Measurements from ENCODE around the gene ATP6V0C. TPM values are rescaled to one million over a fixed set of nuclear protein-coding genes. Genes with fewer than 3 reads are reported as not detected.

Gene ATP6V0C
- total and polyA plus RNA-seq, 2 experiments from 2014 or later: 81.4 to 375 TPM

DNA sequence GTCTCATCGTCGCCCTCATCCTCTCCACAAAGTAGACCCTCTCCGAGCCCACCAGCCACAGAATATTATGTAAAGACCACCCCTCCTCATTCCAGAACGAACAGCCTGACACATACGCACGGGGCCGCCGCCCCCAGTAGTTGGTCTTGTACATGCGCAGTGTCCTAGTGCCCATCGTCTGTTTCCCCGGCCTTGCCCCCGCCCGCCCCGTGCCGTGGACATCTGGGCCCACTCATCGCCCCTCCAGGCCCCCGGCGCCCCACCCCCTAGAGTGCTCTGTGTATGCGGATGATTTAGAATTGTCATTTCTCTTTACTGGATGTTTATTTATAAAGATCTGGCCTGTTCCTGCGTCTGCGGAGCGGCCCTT, 5.9 kb downstream of the ATP6V0C start:
- H3K4me1 ChIP-seq (ENCODE audit: insufficient read depth): peaks cover 46% of the 10 kb centered on the region
- TF ChIP-seq EZH2 (IDR thresholded peaks at IDR 0.05; ENCODE audit: borderline replicate concordance): no peak
- no peak for TF ChIP-seq EZH2phosphoT487 (IDR thresholded peaks at IDR 0.05; ENCODE audit: low read depth, severe bottlenecking, unreplicated experiment)
- no peak for DNase-seq (ENCODE audit: low spot score)
- peak overlapping the region; percentile 59 for H3K27ac ChIP-seq
- H3K4me2 ChIP-seq: peak overlapping the region; percentile 95
- H3K36me3 ChIP-seq (replicated peaks; ENCODE audit: insufficient read depth, low read depth): no peaks in the 10 kb centered on the region
- H4K20me1 ChIP-seq (ENCODE audit: insufficient read depth, poor library complexity, severe bottlenecking): peaks cover 58% of the 10 kb centered on the region
- 61% methylated on average over 22 of the region's 22 CpGs for WGBS (ENCODE audit: low lambda C conversion rate, missing lambda C conversion rate)
- H3K9me3 ChIP-seq (ENCODE audit: low read depth): no peaks in the 10 kb centered on the region
- H2AFZ ChIP-seq: no peak overlapping the region
- H3K9me2 ChIP-seq (replicated peaks; ENCODE audit: insufficient read depth): no peaks in the 10 kb centered on the region
- no peak overlapping the region for H3K4me3 ChIP-seq
- peaks cover 83% of the 10 kb centered on the region for H3K79me2 ChIP-seq
- H3K27me3 ChIP-seq: no peaks in the 10 kb centered on the region

DNA sequence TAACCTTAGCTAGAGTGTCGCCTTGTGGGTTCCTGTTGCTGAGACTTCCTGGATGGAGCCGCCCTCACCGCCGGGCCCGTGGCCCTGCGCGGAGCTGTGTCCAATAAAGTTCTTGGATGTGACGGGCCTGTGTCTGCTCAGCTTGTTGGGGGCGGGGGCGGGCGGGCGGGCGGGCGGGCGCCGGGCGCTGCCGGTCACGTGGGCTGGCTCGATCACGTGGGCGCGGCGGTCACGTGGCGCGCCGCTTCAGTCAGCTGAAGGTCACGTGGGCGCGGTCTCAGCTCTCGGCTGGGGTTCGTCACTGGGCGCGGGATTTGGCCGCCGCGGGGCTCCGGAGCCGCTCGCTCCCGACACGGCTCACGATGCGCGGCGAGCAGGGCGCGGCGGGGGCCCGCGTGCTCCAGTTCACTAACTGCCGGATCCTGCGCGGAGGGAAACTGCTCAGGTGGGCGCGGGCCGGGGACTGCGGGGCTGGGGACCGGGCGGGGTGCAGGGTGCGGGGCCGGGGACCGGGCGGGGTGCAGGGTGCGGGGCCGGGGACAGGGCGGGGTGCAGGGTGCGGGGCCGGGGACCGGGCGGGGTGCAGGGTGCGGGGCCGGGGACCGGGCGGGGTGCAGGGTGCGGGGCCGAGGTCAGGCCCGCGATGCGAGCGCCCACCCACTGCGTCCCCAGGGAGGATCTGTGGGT, 6.5 kb downstream of the ATP6V0C start, which contains the start of gene AMDHD2:
AMDHD2 (plus strand) TSS at position 275 of the 687 bp plus-strand sequence; CDS start at position 363, 88 bp downstream.
- H3K27ac ChIP-seq: peak within 1 kb of the TSS; percentile 81
- 2% methylated on average over 32 of the region's 83 CpGs for WGBS (ENCODE audit: low lambda C conversion rate, missing lambda C conversion rate)
- H3K9me3 ChIP-seq (ENCODE audit: low read depth): no peaks in the 10 kb centered on the region
- H3K4me2 ChIP-seq: peak within 1 kb of the TSS; percentile 95
- H3K4me3 ChIP-seq: peak within 1 kb of the TSS; percentile 49
- H3K79me2 ChIP-seq: peaks cover 78% of the 10 kb centered on the region
- H3K9me2 ChIP-seq (replicated peaks; ENCODE audit: insufficient read depth): no peaks in the 10 kb centered on the region
- no peak within 1 kb of the TSS for H2AFZ ChIP-seq
- H3K36me3 ChIP-seq (replicated peaks; ENCODE audit: insufficient read depth, low read depth): no peaks in the 10 kb centered on the region
- H3K4me1 ChIP-seq (ENCODE audit: insufficient read depth): peaks cover 51% of the 10 kb centered on the region
- DNase-seq (ENCODE audit: low spot score): peak; percentile 98
- no peaks in the 10 kb centered on the region for H3K27me3 ChIP-seq
- TF ChIP-seq, protein P1, sequence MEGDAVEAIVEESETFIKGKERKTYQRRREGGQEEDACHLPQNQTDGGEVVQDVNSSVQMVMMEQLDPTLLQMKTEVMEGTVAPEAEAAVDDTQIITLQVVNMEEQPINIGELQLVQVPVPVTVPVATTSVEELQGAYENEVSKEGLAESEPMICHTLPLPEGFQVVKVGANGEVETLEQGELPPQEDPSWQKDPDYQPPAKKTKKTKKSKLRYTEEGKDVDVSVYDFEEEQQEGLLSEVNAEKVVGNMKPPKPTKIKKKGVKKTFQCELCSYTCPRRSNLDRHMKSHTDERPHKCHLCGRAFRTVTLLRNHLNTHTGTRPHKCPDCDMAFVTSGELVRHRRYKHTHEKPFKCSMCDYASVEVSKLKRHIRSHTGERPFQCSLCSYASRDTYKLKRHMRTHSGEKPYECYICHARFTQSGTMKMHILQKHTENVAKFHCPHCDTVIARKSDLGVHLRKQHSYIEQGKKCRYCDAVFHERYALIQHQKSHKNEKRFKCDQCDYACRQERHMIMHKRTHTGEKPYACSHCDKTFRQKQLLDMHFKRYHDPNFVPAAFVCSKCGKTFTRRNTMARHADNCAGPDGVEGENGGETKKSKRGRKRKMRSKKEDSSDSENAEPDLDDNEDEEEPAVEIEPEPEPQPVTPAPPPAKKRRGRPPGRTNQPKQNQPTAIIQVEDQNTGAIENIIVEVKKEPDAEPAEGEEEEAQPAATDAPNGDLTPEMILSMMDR (IDR thresholded peaks at IDR 0.05; ENCODE audit: poor library complexity): no peak
- TF ChIP-seq EZH2 (IDR thresholded peaks at IDR 0.05; ENCODE audit: borderline replicate concordance) (no peak), EZH2phosphoT487 (IDR thresholded peaks at IDR 0.05; ENCODE audit: low read depth, severe bottlenecking, unreplicated experiment) (no peak)
- H4K20me1 ChIP-seq (ENCODE audit: insufficient read depth, poor library complexity, severe bottlenecking): peaks cover 52% of the 10 kb centered on the region

DNA sequence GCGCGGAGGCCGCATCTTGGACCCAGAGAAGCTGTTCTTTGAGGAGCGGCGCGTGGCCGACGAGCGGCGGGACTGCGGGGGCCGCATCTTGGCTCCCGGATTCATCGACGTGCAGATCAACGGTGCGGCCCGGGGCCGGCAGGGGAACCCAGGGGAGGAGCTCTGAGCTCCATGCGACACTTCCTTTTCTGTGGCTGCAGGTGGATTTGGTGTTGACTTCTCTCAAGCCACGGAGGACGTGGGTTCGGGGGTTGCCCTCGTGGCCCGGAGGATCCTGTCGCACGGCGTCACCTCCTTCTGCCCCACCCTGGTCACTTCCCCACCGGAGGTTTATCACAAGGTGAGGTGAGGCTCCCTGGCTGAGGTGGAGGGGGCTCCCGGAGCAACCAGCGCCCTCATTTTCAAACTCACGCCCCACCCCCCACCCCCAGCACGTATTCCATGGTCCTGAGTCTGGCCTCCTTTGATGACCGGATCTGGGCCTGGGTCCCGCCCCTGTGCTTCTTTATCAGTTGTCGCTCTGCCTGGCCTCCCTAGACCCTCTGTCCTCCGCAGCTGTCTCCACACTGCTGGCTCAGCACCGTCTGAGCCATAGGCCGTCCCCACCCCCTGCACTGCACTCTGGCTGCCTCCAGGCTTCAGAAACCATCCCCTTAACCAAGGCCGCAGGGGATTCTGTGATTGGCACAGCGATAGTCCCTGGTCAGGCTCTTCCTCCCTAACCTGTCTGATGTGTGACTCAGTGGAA, 7.2 kb downstream of the ATP6V0C start:
- peak overlapping the region; percentile 81 for H3K27ac ChIP-seq
- no peaks in the 10 kb centered on the region for H3K9me3 ChIP-seq (ENCODE audit: low read depth)
- peak overlapping the region; percentile 95 for H3K4me2 ChIP-seq
- no peak overlapping the region for H2AFZ ChIP-seq
- H3K4me1 ChIP-seq (ENCODE audit: insufficient read depth): peaks cover 46% of the 10 kb centered on the region
- WGBS (ENCODE audit: low lambda C conversion rate, missing lambda C conversion rate): 23% methylated on average over 31 of the region's 41 CpGs
- peaks cover 76% of the 10 kb centered on the region for H3K79me2 ChIP-seq
- no peaks in the 10 kb centered on the region for H3K27me3 ChIP-seq
- TF ChIP-seq, protein P1 (IDR thresholded peaks at IDR 0.05; ENCODE audit: poor library complexity): no peak
- TF ChIP-seq EZH2phosphoT487 (IDR thresholded peaks at IDR 0.05; ENCODE audit: low read depth, severe bottlenecking, unreplicated experiment) (no peak), EZH2 (IDR thresholded peaks at IDR 0.05; ENCODE audit: borderline replicate concordance) (no peak)
- no peaks in the 10 kb centered on the region for H3K36me3 ChIP-seq (replicated peaks; ENCODE audit: insufficient read depth, low read depth)
- H3K9me2 ChIP-seq (replicated peaks; ENCODE audit: insufficient read depth): no peaks in the 10 kb centered on the region
- peaks cover 45% of the 10 kb centered on the region for H4K20me1 ChIP-seq (ENCODE audit: insufficient read depth, poor library complexity, severe bottlenecking)
- DNase-seq (ENCODE audit: low spot score): peak; percentile 69
- peak overlapping the region; percentile 49 for H3K4me3 ChIP-seq

DNA sequence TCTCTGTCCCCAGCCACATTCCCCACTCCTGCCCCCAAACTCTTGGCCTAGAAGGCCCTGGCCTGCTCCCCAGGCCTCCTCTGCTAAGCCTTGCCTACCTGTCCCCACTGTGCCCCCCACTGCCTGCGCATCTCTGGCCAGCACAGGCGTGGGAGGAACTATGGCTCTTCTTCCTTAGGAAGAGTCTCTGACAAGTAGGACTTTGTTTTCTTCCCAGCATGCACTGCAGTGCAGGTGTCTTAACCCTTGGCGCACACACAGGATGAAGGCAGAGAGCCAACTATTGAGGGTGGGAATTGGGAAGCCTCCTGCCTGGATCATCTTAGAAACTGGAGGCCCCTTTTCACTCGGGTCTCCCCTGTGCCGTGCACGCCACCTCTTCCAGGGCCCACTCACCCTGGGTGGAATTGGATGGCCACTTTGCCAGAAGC, 10.1 kb downstream of the ATP6V0C start:
- Histone ChIP-seq H3K79me2 (peaks cover 49% of the 10 kb centered on the region), H3K4me3 (no peak overlapping the region), H3K9me2 (replicated peaks; ENCODE audit: insufficient read depth) (no peaks in the 10 kb centered on the region), H4K20me1 (ENCODE audit: insufficient read depth, poor library complexity, severe bottlenecking) (peaks cover 16% of the 10 kb centered on the region), H3K9me3 (ENCODE audit: low read depth) (no peaks in the 10 kb centered on the region), H2AFZ (no peak overlapping the region), H3K36me3 (replicated peaks; ENCODE audit: insufficient read depth, low read depth) (no peaks in the 10 kb centered on the region), H3K4me2 (peak overlapping the region; percentile 54), H3K27me3 (no peaks in the 10 kb centered on the region), H3K27ac (peak overlapping the region; percentile 47), H3K4me1 (ENCODE audit: insufficient read depth) (peaks cover 31% of the 10 kb centered on the region)
- WGBS (ENCODE audit: low lambda C conversion rate, missing lambda C conversion rate): 81% methylated on average over 6 of the region's 6 CpGs
- DNase-seq (ENCODE audit: low spot score): peak; percentile 42
- TF ChIP-seq, protein P1 (IDR thresholded peaks at IDR 0.05; ENCODE audit: poor library complexity): no peak
- TF ChIP-seq EZH2phosphoT487 (IDR thresholded peaks at IDR 0.05; ENCODE audit: low read depth, severe bottlenecking, unreplicated experiment): no peak
- no peak for TF ChIP-seq EZH2 (IDR thresholded peaks at IDR 0.05; ENCODE audit: borderline replicate concordance)
